M059J (cell line): ENCODE data around the gene CDPF1. TPM values are rescaled to one million over a fixed set of nuclear protein-coding genes. Genes with fewer than 3 reads are reported as not detected.

ENCODE experiments used
- DNase-seq: peaks from one replicate; pipeline ENCODE4 v3.0.0-alpha.2; 2012; ENCODE audit warnings: low read depth
- total RNA-seq: library from RNA; depleted of rRNA; stranded (reverse); fragments of >200 nt; shearing (Covaris generic); gene quantifications from 2 replicates; pipeline ENCODE4 v1.2.3, GENCODE V29; 2014

The CDPF1 gene
- total RNA-seq, 1 experiment from 2014 or later = 5.3 TPM

GRCh38 chr22:46256358-46256958, 6.4 kb upstream of the CDPF1 start:
- DNase-seq = no peak

- no peak for DNase-seq
These were observed 1.8 kb upstream of the CDPF1 start for GRCh38 chr22:46251816-46252380.

DNA sequence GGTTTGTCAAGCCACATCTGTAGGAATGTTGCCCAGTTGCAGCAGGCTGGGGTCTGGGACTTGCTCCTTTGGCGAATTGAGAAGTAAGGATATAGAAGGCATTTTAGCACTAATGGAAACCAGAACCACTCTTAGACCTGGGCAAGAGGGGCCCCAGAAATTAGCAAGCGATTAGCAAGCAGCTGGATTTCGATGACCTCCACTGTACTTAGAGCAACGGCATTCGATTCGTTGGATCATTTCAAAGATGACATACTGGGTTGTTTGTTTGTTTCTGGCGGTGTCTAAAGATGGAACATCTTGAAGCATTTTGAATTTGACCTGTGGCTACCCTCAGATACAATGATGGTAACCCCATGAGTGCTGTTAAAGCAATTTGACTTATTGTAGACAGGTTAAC, 1.2 kb upstream of the CDPF1 start:
- no peak for DNase-seq

- no peak for DNase-seq
These were observed 661 bp upstream of the CDPF1 start for GRCh38 chr22:46250783-46251125.

- no peak for DNase-seq
These were observed 2.6 kb downstream of the CDPF1 start for GRCh38 chr22:46247443-46247975.

DNA sequence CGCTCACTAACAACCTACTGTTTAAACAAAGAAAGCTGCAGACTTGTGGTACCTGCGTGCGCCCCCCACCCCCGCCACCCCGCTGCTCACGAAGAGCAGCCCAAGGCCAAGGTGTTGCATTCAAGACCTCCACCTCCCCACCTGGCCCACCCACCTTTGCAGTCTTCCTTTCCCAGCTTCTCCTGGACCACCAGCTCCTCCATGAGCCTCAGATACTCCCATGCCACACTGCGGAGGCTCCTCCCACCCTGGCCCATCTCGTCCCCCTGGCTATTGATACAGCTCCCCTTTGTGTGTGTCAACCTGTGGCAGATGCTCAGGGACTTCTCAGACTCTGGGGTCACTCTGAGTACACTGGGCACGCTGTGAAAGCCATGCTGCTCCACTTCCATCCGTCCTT, 3.9 kb downstream of the CDPF1 start:
- DNase-seq = no peak

- DNase-seq = no peak
These were observed 4.6 kb downstream of the CDPF1 start for GRCh38 chr22:46245511-46245910.

- DNase-seq = no peak
These were observed 5.3 kb downstream of the CDPF1 start for GRCh38 chr22:46244771-46245170.

DNA sequence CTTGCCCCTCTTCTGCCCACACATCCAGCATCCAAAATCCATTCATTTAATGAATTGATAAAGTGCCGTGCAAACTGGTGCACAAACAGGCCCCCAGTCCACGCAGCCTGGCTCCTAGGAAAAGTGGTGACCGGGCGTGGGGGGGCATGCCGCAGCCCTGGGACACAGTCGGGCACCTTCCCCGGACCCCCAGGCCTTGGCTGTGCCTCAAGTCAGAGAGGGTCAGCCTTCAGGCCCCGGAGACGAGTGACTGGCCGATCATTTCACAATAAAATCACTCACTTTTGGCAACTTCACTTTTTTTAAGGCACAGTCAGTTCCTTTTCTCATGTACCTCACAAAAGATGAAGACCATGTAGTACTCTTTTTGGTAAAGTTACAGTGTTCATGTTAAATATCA, 8.0 kb downstream of the CDPF1 start:
- DNase-seq = no peak

- no peak for DNase-seq
These were observed 8.6 kb downstream of the CDPF1 start for GRCh38 chr22:46241396-46242007.

DNA sequence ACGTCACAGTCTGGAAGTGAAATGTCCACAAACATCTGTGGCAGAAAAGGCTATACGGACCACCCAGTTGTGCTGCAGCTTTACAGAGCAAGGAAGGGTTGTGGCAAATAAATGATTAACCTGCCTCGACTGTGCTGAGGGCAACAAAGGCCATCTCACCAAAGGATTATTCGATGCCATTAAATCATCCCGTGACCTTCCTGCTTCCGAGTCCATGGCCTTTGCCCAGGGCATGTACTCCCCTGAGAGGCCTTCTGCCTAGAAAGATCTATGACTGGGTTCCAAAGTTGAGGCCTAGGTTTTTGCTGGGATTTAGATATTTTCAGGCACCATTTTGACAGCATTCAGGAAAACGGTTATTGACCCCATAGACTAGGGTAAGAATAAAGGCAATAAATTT, 9.2 kb downstream of the CDPF1 start:
- no peak for DNase-seq

DNA sequence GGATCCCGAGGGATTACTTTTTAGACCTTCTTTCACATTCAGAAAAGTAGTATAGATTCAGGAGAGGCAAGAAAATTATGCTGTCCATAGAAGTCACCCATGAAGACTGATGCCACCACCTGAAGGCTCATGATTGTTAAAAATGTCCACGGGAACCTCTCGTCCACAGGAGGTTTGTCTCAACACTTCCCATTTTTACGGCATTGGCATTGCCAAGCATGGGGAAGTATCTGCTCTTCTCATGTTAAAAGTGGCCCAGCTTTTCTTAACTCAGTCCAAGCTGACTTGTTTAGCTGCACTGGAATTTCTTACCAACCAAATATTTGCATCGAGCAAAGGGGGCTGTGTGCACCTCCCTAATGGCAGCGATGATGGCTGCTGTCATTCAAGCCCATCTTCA, 9.6 kb downstream of the CDPF1 start:
- DNase-seq = no peak

DNA sequence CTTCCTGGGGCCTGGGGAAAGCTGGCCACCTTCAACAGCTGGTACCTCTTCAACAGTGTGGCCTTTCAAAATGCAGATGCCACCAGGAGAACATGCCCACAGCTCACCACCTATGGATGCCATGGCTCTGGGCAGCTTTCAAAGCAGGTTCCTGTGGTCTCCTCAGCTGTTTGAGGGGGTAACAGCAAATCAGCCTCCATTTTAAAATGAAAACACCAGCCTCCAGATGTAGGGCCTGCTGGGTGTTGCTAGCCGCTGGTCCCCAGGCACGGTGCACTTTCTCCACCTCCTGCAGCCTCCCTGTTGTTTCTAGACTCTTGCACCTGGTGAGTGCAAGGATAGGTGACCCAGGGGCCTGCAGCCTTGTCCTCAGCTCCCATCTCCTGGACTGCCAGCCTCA, 10.0 kb downstream of the CDPF1 start:
- DNase-seq = no peak

DNA sequence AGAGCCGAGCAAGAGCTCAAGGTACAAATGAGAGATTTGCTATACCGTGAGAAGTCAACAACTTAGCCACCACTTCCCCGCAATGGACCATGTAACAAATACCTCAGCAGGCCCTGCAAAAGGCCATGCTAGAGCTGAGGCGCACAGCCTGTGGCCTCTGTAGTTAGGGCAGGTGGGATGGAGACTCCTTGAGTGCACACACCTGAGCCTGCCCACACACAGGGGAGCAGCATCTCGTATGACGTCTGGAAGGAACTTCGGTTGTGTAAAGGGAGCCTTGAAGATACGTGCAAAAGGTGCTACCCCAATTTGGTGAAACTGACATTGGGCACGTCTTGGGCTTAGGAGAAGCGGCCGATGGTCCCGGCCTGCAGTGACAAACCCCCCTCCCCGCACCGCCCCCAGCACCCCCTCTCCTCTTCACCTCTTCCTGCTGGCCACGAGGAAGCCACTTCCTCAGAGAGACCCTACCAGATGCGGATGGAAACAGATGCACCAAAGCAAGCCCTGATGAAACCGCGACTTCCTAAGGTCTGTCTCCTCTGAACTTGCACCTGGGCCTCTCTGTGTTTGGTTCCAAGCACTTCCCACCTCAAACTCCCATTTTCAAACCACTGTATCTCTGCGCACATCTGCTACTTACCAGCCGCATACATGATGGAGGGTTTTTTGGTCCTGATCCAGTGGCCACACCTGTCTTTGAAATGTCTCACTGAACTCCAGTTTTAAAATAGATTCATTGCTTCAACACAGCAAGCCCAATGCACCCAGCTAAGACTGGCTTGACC, 10.6 kb downstream of the CDPF1 start:
- DNase-seq = no peak

- no peak for DNase-seq
These were observed 11.6 kb downstream of the CDPF1 start for GRCh38 chr22:46238541-46238940.

DNA sequence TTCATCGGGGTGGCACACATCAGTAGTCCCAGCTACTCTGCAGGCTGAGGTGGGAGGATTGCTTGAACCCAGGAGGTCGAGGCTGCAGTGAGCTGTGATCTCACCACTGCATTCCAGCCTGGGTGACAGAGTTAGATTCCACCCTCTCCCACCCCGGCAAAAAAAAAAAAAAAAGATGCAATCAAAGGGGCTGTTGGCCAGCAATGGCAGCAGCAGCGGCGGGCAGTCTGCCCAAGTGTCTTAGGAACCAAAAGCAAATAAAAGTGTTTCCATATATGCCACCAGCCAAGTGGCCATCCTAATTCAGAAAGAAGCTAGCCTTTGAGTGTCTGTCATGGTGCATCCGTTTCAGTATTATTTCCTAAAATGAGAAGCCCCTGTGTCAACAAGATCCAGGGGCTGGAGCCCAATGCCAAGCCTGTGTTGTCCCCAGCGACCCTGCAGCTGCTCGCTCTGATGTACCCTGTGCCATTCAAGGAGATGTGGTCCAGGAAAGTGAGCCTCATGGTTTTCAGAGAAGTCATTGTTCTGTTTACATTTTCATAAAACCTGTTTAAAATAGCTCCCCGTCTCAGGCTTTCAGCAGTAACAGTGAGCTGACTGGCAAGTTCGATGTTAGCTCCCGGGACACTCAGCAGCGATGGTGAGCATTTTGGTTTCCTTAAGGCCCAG, 12.5 kb downstream of the CDPF1 start:
- no peak for DNase-seq

DNA sequence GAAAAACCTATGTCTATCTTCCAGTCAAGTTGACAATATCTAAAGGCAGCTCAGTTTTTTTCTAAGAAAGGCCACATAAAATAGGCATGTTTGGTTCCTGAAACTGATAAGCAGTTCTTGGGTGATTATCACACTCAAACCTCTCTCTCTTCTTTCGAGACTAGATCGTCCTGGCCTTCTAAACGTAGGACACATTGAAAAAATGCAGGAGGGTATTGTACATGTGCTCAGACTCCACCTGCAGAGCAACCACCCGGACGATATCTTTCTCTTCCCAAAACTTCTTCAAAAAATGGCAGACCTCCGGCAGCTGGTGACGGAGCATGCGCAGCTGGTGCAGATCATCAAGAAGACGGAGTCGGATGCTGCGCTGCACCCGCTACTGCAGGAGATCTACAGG, 15.1 kb downstream of the CDPF1 start:
- no peak for DNase-seq

DNA sequence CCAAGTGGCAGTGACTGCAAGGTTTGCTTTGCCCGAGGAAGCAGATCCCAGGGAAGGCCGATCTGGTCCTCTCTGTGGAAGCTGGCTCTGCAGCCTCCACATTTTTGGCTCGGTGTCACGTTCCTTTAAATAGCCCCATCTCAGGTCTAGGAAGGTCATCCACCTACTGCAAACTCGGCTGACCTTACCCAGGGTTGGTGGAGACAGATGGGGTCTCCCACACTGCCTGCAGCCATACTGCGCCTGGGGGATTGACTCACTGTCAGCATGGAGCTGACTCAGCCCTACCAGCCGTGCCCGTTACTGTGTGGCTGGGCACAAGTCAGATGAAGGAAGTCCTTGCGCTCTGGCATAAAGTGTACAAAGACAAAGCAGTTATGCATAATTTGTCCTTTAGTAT, 16.9 kb downstream of the CDPF1 start:
- peak; percentile 84 for DNase-seq

- DNase-seq = no peak
These were observed 19.7 kb downstream of the CDPF1 start for GRCh38 chr22:46230262-46230901.

DNA sequence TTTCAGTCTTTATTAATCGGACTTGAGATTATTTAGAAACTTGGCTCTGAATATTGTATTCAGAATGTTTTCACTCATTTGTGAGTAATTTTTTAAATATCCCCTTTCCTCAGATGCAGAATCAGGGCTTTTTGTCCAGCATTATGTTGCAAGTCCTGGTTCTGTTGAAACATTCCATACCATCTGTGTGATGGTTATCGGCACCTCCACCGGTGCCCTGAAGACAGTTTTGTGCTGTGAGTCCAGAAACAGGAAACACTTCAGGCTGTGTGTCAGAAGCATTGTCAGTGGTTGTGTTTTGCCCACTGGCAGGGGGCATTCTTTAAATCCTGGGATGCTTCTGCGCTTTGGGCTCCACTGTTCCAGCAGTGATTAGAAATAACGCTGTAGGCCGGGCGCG, 20.4 kb downstream of the CDPF1 start:
- no peak for DNase-seq

- no peak for DNase-seq
These were observed 23.5 kb downstream of the CDPF1 start for GRCh38 chr22:46226577-46226976.

DNA sequence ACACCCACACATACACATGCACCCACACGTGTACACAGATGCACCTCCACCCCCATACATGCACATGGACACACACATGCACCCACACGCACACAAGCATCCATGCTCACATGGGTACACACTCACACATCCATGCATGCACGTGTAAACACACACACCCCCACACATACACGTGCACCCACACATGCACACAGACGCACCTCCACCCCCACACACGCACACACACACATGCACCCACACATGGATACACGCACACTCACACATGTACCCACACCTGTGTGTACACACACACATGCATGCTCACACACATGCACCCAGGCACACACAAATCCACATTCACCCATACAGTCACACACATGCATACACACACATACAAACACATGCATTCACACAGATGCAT, 24.5 kb downstream of the CDPF1 start:
- no peak for DNase-seq
